HG02642 (cell line): Measurements from ENCODE around the gene EXOC4.
"Not testable (repeated sequence)": the region's sequence is repeated elsewhere in the genome, so short reads cannot be mapped to it uniquely, and the experiment has no call there.

Source experiments
- ATAC-seq: cut with Tn5 transposase; IDR thresholded peaks from one replicate; pipeline ENCODE4 v1.9.1; 2021; ENCODE audit warnings: mild to moderate bottlenecking; ENCODE audit not compliant: unreplicated experiment, poor library complexity

Gene EXOC4

GRCh38 chr7:134065415-134065814 lies 812.5 kb downstream of the EXOC4 start:
- no peak for ATAC-seq

- no peak for ATAC-seq
Measured at GRCh38 chr7:134067164-134067563, 814.3 kb downstream of the EXOC4 start.

- ATAC-seq: no peak
Measured at GRCh38 chr7:134068670-134069069, 815.8 kb downstream of the EXOC4 start.

GRCh38 chr7:134069187-134069586 lies 816.3 kb downstream of the EXOC4 start:
- ATAC-seq: no peak

- no peak for ATAC-seq
Measured at GRCh38 chr7:134070673-134071072, 817.8 kb downstream of the EXOC4 start.

- ATAC-seq: peak; percentile 87
Measured at GRCh38 chr7:134071355-134072331, 818.8 kb downstream of the EXOC4 start.

- no peak for ATAC-seq
Measured at GRCh38 chr7:134073276-134073675, 820.4 kb downstream of the EXOC4 start.

GRCh38 chr7:134075799-134076198 lies 822.9 kb downstream of the EXOC4 start:
- no peak for ATAC-seq

GRCh38 chr7:134077560-134077959 lies 824.7 kb downstream of the EXOC4 start:
- not testable (repeated sequence) for ATAC-seq

- no peak for ATAC-seq
Measured at GRCh38 chr7:134078991-134079390, 826.1 kb downstream of the EXOC4 start.

- no peak for ATAC-seq
Measured at GRCh38 chr7:134081695-134082094, 828.8 kb downstream of the EXOC4 start.

GRCh38 chr7:134083766-134084487 lies 831.0 kb downstream of the EXOC4 start:
- no peak for ATAC-seq

- peak; percentile 74 for ATAC-seq
Measured at GRCh38 chr7:134084488-134085144, 831.7 kb downstream of the EXOC4 start.

- ATAC-seq: no peak
Measured at GRCh38 chr7:134085311-134085710, 832.4 kb downstream of the EXOC4 start.

- ATAC-seq: no peak
Measured at GRCh38 chr7:134086998-134087735, 834.3 kb downstream of the EXOC4 start.

- ATAC-seq: no peak
Measured at GRCh38 chr7:134088199-134088598, 835.3 kb downstream of the EXOC4 start.

GRCh38 chr7:134089446-134089845 lies 836.6 kb downstream of the EXOC4 start:
- no peak for ATAC-seq

GRCh38 chr7:134098072-134098471 lies 845.2 kb downstream of the EXOC4 start:
- no peak for ATAC-seq

- no peak for ATAC-seq
Measured at GRCh38 chr7:134101716-134102115, 848.8 kb downstream of the EXOC4 start.

- no peak for ATAC-seq
Measured at GRCh38 chr7:134104166-134104565, 851.3 kb downstream of the EXOC4 start.
